HepG2 (cell line): ENCODE measurements around the gene LRRIQ4. TPM values are rescaled to one million over a fixed set of nuclear protein-coding genes. Genes with fewer than 3 reads are reported as not detected.

Experiments used
- ATAC-seq: fragments of 200-7000 bp; cut with Tn5 transposase; 3 replicates; pipeline ENCODE4 v1.9.1; 2020; ENCODE audit warnings: mild to moderate bottlenecking, moderate library complexity
- BruUV-seq: library from RNA; stranded (reverse); fragments of 400-500 nt; replicated peaks from 2 replicates; lab custom pipeline; 2021; lab: Mats Ljungman, UMichigan
- CTCF ChIA-PET: fragments of 300-600 bp; formaldehyde crosslinking; extraction: SDS; loops from one replicate; lab custom pipeline; 2021; ENCODE audit warnings: low total read pairs, inconsistent platforms, low intra/inter-chr PET ratio; lab: Yijun Ruan, JAX
- POLR2A ChIA-PET: fragments of 350-600 bp; sonication (Branson Sonifier 250); formaldehyde crosslinking; loops from one replicate; lab custom pipeline; 2020; ENCODE audit warnings: antibody characterized with exemption, inconsistent platforms; lab: Yijun Ruan, JAX
- DNase-seq: peaks from one replicate; pipeline ENCODE4 v3.0.0-alpha.2; 2015; ENCODE audit warnings: low spot score
- FAIRE-seq: peaks from 3 replicates; lab custom pipeline; 2011; peaks lifted over from hg19 to GRCh38; lab: Jason Lieb, UNC
- H2AFZ ChIP-seq: one replicate; pipeline ENCODE4 v1.6.1; 2011; ENCODE audit warnings: low read length, inconsistent platforms
- H3K27ac ChIP-seq: fragments of 300-600 bp; 3 replicates; pipeline ENCODE4 v1.8.0; 2011; ENCODE audit warnings: mixed run types, mild to moderate bottlenecking, mixed read lengths, low read length, inconsistent platforms; ENCODE audit not compliant: insufficient read depth; ENCODE audit errors: extremely low read length
- H3K27me3 ChIP-seq, 2 experiments: fragments of 200-600 bp in 1 of 2; 2 replicates in 1 of 2; 3 replicates in 1 of 2; pipeline versions ENCODE4 v1.6.0 to v1.8.0; 2011; ENCODE audit warnings: low read length in 2 of 2, mild to moderate bottlenecking in 2 of 2, moderate library complexity in 2 of 2, inconsistent platforms in 1 of 2; ENCODE audit not compliant: insufficient read depth in 2 of 2, control insufficient read depth in 1 of 2
- H3K36me3 ChIP-seq, 2 experiments: fragments of 200-600 bp in 1 of 2; replicated peaks in 1 of 2; 2 replicates in 1 of 2; 3 replicates in 1 of 2; pipeline versions ENCODE4 v1.5.1 to v1.8.0; 2011; ENCODE audit warnings: low read length in 2 of 2, inconsistent platforms in 1 of 2; ENCODE audit not compliant: insufficient read depth in 2 of 2, control insufficient read depth in 1 of 2
- H3K4me1 ChIP-seq: 2 replicates; pipeline ENCODE4 v1.5.1; 2012; ENCODE audit warnings: low read length, inconsistent platforms; ENCODE audit not compliant: insufficient read depth
- H3K4me2 ChIP-seq: 2 replicates; pipeline ENCODE4 v1.6.0; 2011; ENCODE audit warnings: low read depth, low read length, inconsistent platforms
- H3K4me3 ChIP-seq, 3 experiments: fragments of 200-600 bp in 1 of 3; sonication (generic), shearing (Covaris generic) in 1 of 3; replicated peaks in 1 of 3; 2 replicates each; pipeline ENCODE4 v1.5.1; 2011 to 2016; ENCODE audit warnings: low read length in 3 of 3, inconsistent platforms in 2 of 3, low read depth in 2 of 3, mild to moderate bottlenecking in 2 of 3, control low read depth in 1 of 3, mixed read lengths in 1 of 3; ENCODE audit not compliant: insufficient read depth in 1 of 3
- H3K79me2 ChIP-seq: one replicate; pipeline ENCODE4 v1.6.1; 2011; ENCODE audit warnings: low read length, inconsistent platforms; ENCODE audit not compliant: insufficient read depth
- H3K9ac ChIP-seq: 2 replicates; pipeline ENCODE4 v1.6.0; 2011; ENCODE audit warnings: mild to moderate bottlenecking, low read depth, low read length, inconsistent platforms; ENCODE audit not compliant: insufficient read depth
- H3K9me3 ChIP-seq: 2 replicates; pipeline ENCODE4 v1.5.1; 2012; ENCODE audit warnings: mild to moderate bottlenecking, low read length
- H4K20me1 ChIP-seq: 2 replicates; pipeline ENCODE4 v1.6.0; 2011; ENCODE audit warnings: inconsistent platforms, mild to moderate bottlenecking, low read length, moderate library complexity; ENCODE audit not compliant: insufficient read depth
- SRSF4 ChIP-seq: fragments of 200-400 bp; formaldehyde crosslinking; IDR thresholded peaks from one replicate; pipeline ENCODE4 v1.6.1; 2018; ENCODE audit warnings: mild to moderate bottlenecking, low read depth, low read length, moderate library complexity; ENCODE audit not compliant: poor library complexity, severe bottlenecking
- TOE1 ChIP-seq: sonication (generic); formaldehyde crosslinking; IDR thresholded peaks from 2 replicates; pipeline ENCODE4 v1.4.0; 2020; ENCODE audit warnings: mild to moderate bottlenecking, missing genetic modification reagents
- TRIM22 ChIP-seq: fragments of 450-650 bp; IDR thresholded peaks from 2 replicates; pipeline ENCODE4 v1.6.1; 2017
- ZFP62 ChIP-seq: sonication (generic); formaldehyde crosslinking; IDR thresholded peaks from 2 replicates; pipeline ENCODE4 v1.4.0; 2020; ENCODE audit warnings: missing genetic modification reagents
- ZNF703 ChIP-seq: sonication (generic); formaldehyde crosslinking; IDR thresholded peaks from 2 replicates; pipeline ENCODE4 v1.5.1; 2020; ENCODE audit warnings: missing genetic modification reagents, mild to moderate bottlenecking, moderate library complexity, borderline replicate concordance
- ZNF720 ChIP-seq: sonication (generic); formaldehyde crosslinking; IDR thresholded peaks from 2 replicates; pipeline ENCODE4 v1.4.0; 2020; ENCODE audit warnings: missing genetic modification reagents
- ZNF770 ChIP-seq: sonication (generic); formaldehyde crosslinking; IDR thresholded peaks from 2 replicates; pipeline ENCODE4 v1.5.0; 2020; ENCODE audit warnings: mild to moderate bottlenecking, missing genetic modification reagents
- WGBS: methylation state at CpG from one replicate; pipeline ENCODE4 v1.1.6; 2017; ENCODE audit warnings: low lambda C conversion rate; 5-methylcytosine and 5-hydroxymethylcytosine counted together
- in situ Hi-C: cut with HindIII; loops from 2 replicates; pipeline ENCODE4 v1.10.0; 2017; ENCODE audit warnings: low pct_unique_long_range_greater_than_20kb; ENCODE audit not compliant: extremely low pct_ligation_motif_present
- intact Hi-C: fragments of 100-400 bp; cut with micrococcal nuclease; formaldehyde crosslinking; loops from one replicate; pipeline ENCODE4 v1.10.0; 2022; ENCODE audit not compliant: unreplicated experiment
- polyA plus RNA-seq, 8 experiments: library from polyadenylated mRNA; depleted of rRNA in 3 of 8; stranded (reverse) in 7 of 8; unstranded in 1 of 8; fragments of >200 nt; fragmentation: Illumina TruSeq in 4 of 8; extraction: Trizol in 4 of 8; gene quantifications; 2 replicates each; pipeline versions ENCODE4 v1.2.1 to v1.2.3, GENCODE V29; 2011 to 2016; ENCODE audit warnings: low read depth in 4 of 8, missing spikeins in 1 of 8, mixed read lengths in 1 of 8; ENCODE audit not compliant: insufficient read depth in 1 of 8
- total RNA-seq, 5 experiments: library from RNA; depleted of rRNA; stranded (reverse); fragments of >200 nt; fragmentation: Illumina TruSeq; extraction: Trizol; gene quantifications; 2 replicates each; pipeline ENCODE4 v1.2.3, GENCODE V29; 2016; ENCODE audit warnings: low read depth in 1 of 5

LRRIQ4 gene
- total and polyA plus RNA-seq, 2 of the 13 experiments (the other 11 are each of a cell fraction or from before 2014, with no cell fraction given), result not detected

- Histone ChIP-seq H3K9ac (no peak overlapping the region), H3K27ac (no peak overlapping the region), H3K9me3 (no peaks in the 10 kb centered on the region), H3K4me2 (no peak overlapping the region), H3K79me2 (no peaks in the 10 kb centered on the region), H3K27me3 (no peaks in the 10 kb centered on the region), H3K36me3 (no peaks in the 10 kb centered on the region), H4K20me1 (no peaks in the 10 kb centered on the region), H2AFZ (no peak overlapping the region), H3K4me1 (no peaks in the 10 kb centered on the region), H3K4me3 (no peak overlapping the region)
- CTCF ChIA-PET, result no interaction called here
- no peak for TF ChIP-seq ZNF770 (CRISPR knock-in tag)
- TF ChIP-seq TRIM22, result no peak
- no peak for TF ChIP-seq SRSF4
- no peak for TF ChIP-seq ZNF703
- TF ChIP-seq TOE1 (CRISPR knock-in tag), result no peak
- no peak for TF ChIP-seq ZNF720 (CRISPR knock-in tag)
- TF ChIP-seq ZFP62 (CRISPR knock-in tag), result no peak
- DNase-seq (no peak), FAIRE-seq (no peak), ATAC-seq (no peak)
- BruUV-seq, result no TSS peak
- WGBS, result 20% methylated on average over 4 of the region's 4 CpGs
- intact Hi-C loops (no loop called here), in situ Hi-C loops (no loop called here)
- POLR2A ChIA-PET, result no interaction called here
Observed at GRCh38 chr3:169847896-169848295, 35.2 kb downstream of the LRRIQ4 start.
